ENCODE data around the gene FAM186B.

FAM186B gene

DNA sequence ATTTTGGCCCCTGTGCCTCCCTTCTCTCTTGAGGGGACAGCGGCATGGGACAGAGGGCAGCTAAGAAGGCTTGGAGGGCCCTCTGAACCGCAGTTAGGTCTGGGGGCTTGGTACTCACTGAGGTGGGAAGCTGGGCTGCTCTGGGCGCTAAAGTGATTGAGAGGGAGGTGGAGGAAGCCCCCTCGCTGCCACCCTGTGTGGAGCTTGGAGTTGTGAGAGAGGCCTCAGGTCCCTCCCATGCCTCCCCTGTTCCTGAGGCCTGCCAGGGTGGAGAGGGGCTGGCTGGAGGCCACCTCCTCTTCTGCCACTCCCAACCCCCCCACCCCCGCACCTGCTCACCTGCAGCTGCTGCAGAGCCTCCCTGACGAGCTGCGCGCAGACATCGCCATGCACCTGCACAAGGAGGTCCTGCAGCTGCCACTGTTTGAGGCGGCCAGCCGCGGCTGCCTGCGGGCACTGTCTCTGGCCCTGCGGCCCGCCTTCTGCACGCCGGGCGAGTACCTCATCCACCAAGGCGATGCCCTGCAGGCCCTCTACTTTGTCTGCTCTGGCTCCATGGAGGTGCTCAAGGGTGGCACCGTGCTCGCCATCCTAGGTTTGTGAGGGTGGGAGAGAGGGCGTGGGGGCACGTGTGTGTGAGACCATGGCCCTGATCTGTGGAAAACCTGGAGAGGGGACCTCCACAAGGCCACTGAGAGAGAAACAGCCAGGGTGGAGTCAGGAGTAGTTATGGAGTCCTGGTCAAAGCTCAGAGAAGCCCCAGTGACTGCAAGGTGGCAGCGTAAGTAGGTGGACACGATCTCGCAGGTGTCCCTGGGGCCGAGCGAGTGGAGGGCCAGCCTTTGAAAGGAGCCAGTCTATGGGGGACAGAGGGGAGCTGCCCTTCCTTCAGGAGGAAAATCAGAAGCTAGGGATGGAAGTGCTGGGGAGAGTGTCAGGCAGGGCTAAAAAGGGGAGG is 55.4 kb downstream of the FAM186B start:
- no peak for DNase-seq

DNA sequence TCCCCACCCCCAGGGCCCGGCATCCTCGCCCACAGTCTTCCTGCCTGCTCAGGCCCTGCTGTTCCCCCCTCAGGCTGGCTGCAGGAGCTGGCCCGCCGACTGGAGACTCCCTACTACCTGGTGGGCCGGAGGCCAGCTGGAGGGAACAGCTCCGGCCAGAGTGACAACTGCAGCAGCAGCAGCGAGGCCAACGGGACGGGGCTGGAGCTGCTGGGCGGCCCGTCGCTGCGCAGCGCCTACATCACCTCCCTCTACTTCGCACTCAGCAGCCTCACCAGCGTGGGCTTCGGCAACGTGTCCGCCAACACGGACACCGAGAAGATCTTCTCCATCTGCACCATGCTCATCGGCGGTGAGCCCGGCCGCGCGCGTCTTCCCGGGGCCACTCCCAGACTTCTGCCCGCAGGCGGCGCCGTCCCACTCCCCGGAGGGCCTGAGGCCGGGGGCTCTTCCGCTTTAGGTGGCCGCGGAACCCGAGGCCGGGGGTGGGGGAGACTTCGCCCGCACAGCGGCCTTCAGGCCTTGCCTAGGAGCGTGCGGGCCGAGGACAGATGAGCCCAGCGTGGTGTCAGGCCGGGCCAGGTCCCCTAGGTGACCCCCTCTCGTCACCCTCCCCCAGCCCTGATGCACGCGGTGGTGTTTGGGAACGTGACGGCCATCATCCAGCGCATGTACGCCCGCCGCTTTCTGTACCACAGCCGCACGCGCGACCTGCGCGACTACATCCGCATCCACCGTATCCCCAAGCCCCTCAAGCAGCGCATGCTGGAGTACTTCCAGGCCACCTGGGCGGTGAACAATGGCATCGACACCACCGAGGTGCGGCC is 56.4 kb downstream of the FAM186B start:
- peak; percentile 39 for DNase-seq

DNA sequence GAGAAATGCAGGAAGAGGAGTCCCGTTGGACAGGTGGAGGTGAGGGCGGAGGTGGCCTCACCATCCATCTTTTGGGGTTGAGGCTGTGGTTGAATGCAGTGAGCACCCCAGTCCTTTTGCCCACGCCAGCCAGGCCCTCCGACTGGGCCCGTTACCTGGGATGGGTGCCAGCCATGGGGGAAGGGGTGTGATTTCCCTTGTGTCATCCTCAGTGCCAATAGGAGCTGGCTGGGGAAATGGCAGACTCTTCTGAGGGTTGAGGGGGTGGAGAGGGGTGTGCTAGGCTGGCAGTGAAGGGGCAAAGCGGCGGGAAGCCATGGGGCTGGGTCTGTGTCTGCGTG is 57.0 kb downstream of the FAM186B start:
- no peak for DNase-seq

DNA sequence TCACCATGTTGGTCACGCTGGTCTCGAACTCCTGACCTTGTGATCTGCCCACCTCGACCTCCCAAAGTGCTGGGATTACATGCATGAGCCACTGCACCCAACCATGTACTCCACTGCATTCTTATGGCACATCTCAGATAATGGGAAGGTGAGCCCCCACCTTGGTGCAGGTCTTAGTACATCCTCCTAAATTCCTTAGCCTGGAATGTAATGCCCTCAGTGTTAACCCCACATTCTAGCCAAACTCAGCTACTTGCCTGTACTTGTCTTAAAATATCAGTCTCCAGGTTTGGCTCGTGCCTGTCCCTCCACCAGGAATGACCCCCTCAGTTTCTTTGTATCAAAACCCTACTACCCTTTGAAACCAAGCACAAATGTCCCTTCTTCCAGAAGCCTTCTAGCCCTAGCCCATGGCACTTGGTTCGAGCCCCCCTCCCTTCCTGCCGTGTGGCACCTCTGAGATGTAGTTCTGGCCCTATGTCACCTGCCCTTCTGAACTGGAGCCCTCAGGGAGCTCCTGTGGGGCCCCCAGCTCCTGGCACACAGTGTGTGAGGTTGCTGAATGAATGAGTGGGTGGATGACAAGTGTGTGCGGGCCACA is 58.2 kb downstream of the FAM186B start:
- DNase-seq, result no peak

DNA sequence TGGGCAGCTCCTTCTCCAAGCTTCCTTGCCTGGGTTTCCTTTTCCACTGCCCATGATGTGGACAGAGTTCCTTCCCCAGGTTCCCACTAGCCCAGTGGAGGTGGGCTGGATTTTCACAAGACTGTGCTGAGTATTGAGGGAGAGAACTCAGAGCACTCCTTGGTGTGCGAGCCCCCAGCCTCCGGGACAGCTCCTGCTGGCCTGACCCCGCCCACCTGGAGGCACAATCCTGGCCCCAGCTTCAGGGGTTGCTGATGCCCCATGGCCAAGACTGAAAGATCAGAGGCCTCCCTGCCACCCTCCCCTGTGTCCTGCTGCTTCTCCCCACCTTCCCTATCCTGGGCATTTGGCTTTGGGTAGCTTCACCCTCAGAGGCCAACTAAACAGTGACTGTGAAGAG is 59.0 kb downstream of the FAM186B start:
- no peak for DNase-seq

DNA sequence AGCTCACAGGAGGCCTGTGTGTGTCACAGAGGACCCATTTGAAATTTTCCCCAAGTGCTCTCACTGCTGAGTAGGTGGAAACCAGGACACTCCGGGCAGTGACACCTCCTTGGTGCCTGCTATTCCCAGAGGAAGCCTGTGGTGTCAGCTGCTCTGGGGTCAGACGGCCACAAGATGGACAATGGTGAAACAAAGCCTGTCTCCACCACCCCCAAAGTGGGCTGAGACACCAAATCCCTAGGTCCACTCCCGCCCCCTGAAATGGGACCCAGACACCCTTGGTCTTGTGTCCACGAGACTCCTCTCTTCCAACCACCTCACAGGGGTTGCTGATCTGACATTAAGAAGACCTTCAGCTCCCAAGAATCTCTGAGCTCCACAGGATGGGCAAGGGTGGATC is 59.6 kb downstream of the FAM186B start:
- no peak for DNase-seq

DNA sequence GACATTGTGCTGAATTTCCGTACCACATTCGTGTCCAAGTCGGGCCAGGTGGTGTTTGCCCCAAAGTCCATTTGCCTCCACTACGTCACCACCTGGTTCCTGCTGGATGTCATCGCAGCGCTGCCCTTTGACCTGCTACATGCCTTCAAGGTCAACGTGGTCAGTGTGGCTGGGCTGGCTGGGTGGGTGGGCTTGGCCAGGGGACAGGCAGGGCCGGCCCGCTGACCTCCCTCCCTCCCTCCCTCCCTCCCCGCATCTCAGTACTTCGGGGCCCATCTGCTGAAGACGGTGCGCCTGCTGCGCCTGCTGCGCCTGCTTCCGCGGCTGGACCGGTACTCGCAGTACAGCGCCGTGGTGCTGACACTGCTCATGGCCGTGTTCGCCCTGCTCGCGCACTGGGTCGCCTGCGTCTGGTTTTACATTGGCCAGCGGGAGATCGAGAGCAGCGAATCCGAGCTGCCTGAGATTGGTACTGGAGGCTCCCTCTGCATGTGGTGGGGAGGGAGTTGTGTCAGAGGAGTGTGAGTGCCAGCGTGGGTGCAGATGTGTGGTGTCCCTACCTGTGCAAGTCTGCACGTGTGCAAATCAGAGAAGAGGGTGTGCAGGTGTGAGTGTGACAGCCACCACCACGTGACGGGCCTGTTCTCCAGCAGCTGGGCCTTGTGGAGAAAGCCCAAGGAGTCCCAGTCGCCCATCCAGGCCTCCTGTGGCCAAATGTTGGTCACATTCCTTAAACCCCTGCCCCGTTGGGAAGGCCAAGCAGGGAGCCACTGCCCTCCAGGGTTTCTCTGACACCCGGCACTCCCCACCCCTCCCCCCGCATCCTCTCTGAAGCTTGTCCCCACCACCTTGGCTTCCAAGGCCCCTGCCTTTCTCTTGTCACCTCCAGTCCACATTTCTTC is 61.3 kb downstream of the FAM186B start:
- DNase-seq, result no peak

DNA sequence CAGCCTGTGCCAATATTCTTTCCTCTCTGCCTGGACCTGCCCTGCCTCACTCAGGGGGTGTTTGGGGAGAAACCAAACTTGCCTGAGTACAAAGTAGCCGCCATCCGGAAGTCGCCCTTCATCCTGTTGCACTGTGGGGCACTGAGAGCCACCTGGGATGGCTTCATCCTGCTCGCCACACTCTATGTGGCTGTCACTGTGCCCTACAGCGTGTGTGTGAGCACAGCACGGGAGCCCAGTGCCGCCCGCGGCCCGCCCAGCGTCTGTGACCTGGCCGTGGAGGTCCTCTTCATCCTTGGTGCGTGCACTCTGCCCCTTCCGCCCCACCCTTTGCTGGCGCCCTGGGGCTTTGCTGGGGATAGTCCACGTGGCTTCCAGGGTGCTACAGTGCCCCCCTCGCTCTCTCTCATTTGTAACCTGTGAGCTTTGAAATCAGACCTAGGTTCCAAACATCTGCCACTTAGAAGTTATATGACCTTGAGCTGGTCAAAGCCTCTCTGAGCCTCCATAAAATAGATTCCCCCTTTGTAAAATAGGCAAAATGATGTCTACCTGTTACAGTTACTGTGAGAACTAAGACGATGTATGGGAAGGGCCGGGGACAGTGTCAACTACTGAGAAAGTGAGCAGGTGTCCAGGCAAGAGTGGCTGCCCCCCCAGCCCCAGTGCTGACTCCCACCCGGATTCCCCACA is 62.1 kb downstream of the FAM186B start:
- no peak for DNase-seq

DNA sequence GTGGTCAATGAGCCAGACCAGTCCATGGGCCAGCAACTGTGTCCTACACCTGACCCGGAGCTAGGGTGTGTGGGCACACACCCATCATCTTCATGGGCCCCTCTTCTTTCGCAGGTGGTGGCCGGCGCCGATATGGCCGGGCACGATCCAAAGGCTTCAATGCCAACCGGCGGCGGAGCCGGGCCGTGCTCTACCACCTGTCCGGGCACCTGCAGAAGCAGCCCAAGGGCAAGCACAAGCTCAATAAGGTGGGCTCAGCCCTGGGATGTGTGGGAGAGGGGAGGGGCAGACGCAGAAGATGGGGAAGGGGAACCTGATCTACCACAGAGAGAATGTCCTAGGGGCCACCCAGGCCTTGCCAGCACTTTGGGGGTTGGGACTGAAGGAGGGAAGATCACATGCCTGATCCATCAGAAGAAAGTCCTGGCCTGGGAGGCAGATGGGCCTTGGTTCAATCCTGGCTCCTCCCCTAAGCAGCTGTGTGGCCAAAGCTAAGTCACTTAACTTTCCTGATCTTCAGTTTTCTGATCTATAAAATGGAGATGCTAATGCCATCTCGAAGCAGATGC is 62.8 kb downstream of the FAM186B start:
- DNase-seq, result no peak

DNA sequence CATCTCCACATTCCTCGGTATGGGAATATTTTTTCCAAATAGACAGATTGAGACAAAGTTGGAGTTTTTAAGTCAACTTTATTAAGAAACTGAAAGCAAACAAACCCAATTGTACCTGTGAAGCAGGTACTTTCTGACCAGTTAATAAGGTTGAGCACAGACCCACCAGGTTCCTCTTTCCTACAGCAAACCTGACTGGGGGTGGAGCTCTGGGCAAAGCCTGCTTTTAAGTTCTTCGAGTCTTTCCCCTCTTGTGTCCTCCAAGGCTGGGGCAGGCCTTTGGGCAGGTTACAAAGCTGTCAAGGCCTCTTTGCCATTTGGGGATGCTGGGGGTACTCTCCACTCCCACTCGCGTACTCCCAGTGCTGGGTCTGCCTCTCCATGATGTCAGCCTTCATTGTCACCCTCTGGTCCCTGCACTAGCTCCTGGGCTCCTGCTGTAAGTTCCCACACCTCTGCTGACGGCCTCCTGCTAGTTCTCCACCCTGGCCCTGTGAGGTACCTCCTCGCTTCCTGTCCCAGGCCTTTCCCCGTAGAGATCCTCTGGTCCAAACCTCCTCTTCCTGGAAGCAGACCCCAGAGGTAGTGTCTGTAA is 63.4 kb downstream of the FAM186B start:
- no peak for DNase-seq

DNA sequence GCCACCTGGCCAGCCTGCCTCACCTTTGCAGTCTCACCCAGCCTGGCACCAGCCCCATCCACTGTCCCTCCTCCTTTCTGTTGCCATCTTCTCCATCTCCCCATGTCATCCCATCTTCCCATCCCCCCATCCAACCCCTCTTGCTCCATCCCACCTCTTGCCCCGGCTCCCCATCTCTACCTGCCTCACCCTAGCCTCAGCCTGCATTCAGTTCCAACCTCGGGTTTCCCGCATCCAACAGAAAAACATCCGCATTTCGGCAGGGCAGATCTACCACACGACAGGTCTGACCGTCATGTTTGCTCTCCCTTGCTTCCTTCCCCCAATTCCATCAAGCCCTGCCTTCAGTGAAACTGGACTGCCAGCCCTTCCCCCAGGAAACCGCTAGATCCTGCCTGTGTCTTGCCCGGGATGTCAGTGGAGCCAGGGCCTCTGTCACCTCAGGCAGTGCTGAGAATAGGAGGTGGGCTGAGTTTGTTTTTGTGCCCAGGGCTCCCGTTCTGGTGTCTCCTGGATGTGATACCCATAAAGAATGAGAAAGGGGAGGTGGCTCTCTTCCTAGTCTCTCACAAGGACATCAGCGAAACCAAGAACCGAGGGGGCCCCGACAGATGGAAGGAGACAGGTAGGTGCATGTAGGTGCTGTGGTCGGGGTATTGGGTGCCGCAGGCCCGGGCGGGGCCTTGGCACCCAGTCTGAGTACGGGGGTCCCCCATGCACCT is 64.1 kb downstream of the FAM186B start:
- no peak for DNase-seq

DNA sequence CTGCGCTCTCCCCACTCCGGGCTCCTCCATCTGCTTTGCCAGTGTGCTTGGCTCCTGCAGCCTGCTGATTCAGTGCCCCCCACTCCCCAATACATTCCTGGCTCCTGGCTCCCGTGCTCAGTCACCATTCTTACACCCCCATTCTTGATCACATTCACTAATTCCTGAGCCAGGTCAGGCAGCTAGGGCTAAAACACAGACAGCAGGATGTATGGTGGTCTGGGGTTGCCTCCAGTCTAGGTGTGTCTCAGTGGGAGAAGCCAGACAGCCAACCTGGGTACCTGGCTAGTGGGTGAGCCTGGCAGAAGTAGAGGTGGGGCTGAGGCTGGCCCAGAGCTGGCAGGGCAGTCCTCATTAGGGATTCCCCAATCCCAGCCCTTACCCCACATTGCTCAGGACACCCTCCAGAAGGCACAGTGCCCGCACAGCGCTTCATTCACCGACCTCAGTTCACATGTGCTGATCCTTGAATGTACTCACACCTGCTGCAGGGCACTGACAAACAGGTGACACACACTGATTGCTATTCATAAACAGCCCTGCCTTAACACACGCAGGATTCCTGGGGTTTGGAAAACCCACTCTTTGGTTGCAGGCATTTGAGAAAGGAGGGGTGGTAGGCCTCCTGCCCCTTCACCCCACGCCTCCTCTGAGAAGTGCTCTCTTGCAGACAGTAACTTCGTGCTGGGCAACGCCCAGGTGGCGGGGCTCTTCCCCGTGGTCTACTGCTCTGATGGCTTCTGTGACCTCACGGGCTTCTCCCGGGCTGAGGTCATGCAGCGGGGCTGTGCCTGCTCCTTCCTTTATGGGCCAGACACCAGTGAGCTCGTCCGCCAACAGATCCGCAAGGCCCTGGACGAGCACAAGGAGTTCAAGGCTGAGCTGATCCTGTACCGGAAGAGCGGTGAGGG is 65.0 kb downstream of the FAM186B start:
- DNase-seq, result no peak

DNA sequence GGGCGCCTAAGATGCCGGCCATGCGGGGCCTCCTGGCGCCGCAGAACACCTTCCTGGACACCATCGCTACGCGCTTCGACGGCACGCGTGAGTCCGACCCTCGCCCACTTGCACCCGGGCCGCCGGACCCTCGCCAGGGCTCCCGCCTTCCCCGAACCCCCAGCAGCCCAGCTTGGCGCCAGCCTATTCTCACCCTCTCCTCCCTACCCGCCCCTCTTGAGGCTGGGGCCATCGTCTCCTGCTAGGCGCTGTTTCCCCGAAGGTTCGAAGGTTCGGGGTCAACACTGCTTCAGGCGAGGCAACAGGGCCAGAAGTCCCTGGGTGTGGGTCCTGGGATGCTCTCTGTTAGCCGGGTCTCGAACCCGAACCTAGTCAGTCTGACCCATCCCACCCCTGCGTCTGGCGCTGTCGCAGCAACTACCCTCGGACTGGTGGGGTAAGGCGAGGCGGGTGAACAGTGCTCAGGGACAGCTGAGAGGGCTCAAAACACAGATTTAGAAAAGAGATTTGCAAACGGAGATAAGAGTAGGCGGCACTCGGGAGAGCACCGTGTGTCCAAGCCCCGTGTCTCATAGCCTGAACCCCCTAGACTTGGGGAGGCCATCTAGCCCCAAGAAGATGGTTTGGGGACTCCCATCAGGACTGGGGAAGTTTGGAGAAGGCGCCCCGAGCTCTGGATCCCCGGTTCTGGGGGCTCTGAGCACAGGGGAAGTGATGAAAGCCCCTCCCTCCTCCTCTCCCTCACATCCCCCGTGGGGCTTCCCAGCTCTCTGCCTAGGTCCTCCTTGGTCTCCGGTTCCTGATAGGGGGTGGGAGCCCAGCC is 65.8 kb downstream of the FAM186B start:
- no peak for DNase-seq

DNA sequence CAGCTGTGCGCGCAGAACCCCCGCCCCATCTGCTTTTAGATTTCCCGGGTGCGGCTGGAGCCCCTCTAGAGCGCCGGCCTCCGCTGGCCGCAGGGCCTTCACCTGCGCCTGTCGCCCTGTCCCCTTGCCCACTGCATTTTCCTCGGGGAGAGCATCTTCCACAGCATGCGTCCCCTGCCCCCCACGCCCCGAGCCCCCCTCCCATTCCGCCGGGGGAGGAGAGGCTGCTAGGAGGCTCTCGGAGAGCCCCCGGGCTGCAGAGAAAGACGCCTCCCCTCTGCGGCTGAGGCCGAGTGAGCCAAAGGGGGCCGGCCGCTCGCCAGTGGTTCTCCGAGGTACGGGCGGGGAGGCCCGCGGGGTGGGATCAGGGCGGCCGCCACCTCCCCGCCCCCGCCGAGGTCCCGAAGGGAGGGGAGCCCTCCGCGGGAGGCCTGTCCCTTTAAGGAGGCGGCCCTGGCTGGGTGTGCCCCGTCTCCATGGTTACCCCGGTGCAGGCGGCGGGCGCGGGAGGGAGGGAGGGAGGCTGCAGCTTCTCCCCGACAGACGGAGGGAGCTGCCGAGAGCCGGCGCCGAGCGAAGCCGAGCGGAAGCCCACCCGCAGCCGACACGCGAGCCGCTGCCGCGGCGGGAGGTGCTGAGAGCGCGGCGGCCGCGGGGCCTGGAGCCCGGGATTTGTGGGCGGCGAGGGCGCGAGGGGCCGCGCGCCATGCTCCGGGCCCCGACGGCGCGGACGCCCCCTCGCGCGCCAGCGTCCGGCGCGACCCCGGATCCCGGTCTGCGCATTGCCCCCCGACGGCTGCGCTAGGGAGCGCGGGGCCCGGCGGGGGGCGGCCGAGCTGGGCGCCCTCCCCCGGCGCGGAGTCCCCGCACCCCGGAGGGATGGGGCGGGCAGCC is 66.7 kb downstream of the FAM186B start, which contains the start of gene KCNH3:
KCNH3 (plus strand) TSS at position 521 of the 894 bp plus-strand sequence. CDS start 387 bp downstream, outside the sequence.
- peak; percentile 89 for DNase-seq

DNA sequence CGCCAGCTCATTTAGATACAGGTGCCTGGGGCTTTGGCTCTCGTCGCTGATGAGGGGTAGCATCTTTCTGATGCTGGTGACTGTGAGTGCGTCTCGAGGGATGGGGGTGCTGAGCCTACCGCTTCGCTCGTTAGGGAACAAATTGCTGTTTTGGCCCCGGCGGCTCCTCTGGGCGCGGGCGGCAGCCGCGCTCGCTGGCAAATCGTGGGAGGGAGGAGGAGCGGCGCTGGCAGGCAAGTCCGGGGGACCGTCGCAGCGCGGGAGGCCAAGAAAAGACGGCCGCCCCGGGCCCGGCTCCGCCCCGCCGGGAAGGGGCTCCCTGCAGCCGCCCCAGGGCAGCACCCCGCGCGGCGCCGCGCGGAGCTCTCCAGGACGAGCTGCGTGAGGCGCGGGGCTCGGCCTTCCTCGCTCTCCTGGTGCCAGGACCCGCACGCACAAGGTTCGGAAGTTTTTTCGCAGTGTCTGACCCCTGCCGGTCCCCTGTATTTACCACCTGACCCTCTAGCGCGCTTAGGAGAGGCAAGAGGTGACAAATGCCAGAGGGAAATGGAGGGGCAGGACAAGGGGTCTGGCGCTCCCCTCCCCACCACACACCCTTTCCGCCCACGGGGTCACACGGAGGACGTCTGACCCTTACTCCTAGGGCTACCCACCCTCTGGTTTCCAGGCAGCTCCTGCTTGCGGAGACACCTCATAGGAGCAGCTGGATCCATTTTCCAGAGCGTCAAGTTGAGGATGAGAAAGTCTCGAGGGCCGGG is 67.5 kb downstream of the FAM186B start:
- DNase-seq, result peak; percentile 57

Measured in activated CD8-positive, alpha-beta memory T cell treated with anti-CD3 and anti-CD28 coated beads, Interleukin-2, amount 50 U/mL, for 4 hours (primary cell).